ENCODE results near the gene CCDC74A.
"Not testable (repeated sequence)": the region's sequence is repeated elsewhere in the genome, so short reads cannot be mapped to it uniquely, and the experiment has no call there.

Gene CCDC74A

GRCh38 chr2:131493199-131493968 is 34.3 kb upstream of the CCDC74A start:
- no peak for TF ChIP-seq CTCF (IDR thresholded peaks at IDR 0.05; ENCODE audit: poor library complexity, severe bottlenecking)
- no peaks in the 10 kb centered on the region for H3K27me3 ChIP-seq (ENCODE audit: insufficient read depth, poor library complexity, severe bottlenecking)
- H3K36me3 ChIP-seq (ENCODE audit: low read depth): peaks cover 13% of the 10 kb centered on the region
- no peaks in the 10 kb centered on the region for H3K9me3 ChIP-seq (ENCODE audit: severe bottlenecking)
- peak overlapping the region; percentile 59 for H3K27ac ChIP-seq (ENCODE audit: poor library complexity, severe bottlenecking)
- peak; percentile 28 for ATAC-seq (ENCODE audit: low read depth)
- no peak for DNase-seq (ENCODE audit: low spot score)
- H3K4me3 ChIP-seq (ENCODE audit: severe bottlenecking): peak overlapping the region; percentile 91
- no peaks in the 10 kb centered on the region for H3K4me1 ChIP-seq (ENCODE audit: insufficient read depth, poor library complexity, severe bottlenecking)

- not testable (repeated sequence) for H3K4me1 ChIP-seq (ENCODE audit: insufficient read depth, poor library complexity, severe bottlenecking); H3K9me3 ChIP-seq (ENCODE audit: severe bottlenecking); H3K4me3 ChIP-seq (ENCODE audit: severe bottlenecking); ATAC-seq (ENCODE audit: low read depth); H3K27ac ChIP-seq (ENCODE audit: poor library complexity, severe bottlenecking); H3K36me3 ChIP-seq (ENCODE audit: low read depth); H3K27me3 ChIP-seq (ENCODE audit: insufficient read depth, poor library complexity, severe bottlenecking); DNase-seq (ENCODE audit: low spot score)
These were observed 32.2 kb upstream of the CCDC74A start for GRCh38 chr2:131495506-131495905.

GRCh38 chr2:131498321-131498973 is 29.2 kb upstream of the CCDC74A start:
- H3K9me3 ChIP-seq (ENCODE audit: severe bottlenecking); H3K27ac ChIP-seq (ENCODE audit: poor library complexity, severe bottlenecking); H3K36me3 ChIP-seq (ENCODE audit: low read depth); H3K4me1 ChIP-seq (ENCODE audit: insufficient read depth, poor library complexity, severe bottlenecking); DNase-seq (ENCODE audit: low spot score); H3K4me3 ChIP-seq (ENCODE audit: severe bottlenecking); ATAC-seq (ENCODE audit: low read depth); H3K27me3 ChIP-seq (ENCODE audit: insufficient read depth, poor library complexity, severe bottlenecking): not testable (repeated sequence)

GRCh38 chr2:131503587-131503986 is 24.1 kb upstream of the CCDC74A start:
- not testable (repeated sequence) for H3K4me3 ChIP-seq (ENCODE audit: severe bottlenecking); H3K36me3 ChIP-seq (ENCODE audit: low read depth); H3K4me1 ChIP-seq (ENCODE audit: insufficient read depth, poor library complexity, severe bottlenecking); ATAC-seq (ENCODE audit: low read depth); H3K9me3 ChIP-seq (ENCODE audit: severe bottlenecking); H3K27me3 ChIP-seq (ENCODE audit: insufficient read depth, poor library complexity, severe bottlenecking); H3K27ac ChIP-seq (ENCODE audit: poor library complexity, severe bottlenecking); DNase-seq (ENCODE audit: low spot score)

GRCh38 chr2:131504082-131504750 is 23.5 kb upstream of the CCDC74A start:
- not testable (repeated sequence) for ATAC-seq (ENCODE audit: low read depth); H3K4me1 ChIP-seq (ENCODE audit: insufficient read depth, poor library complexity, severe bottlenecking); H3K27ac ChIP-seq (ENCODE audit: poor library complexity, severe bottlenecking); H3K36me3 ChIP-seq (ENCODE audit: low read depth); H3K27me3 ChIP-seq (ENCODE audit: insufficient read depth, poor library complexity, severe bottlenecking); DNase-seq (ENCODE audit: low spot score); H3K4me3 ChIP-seq (ENCODE audit: severe bottlenecking); H3K9me3 ChIP-seq (ENCODE audit: severe bottlenecking)

GRCh38 chr2:131509615-131510014 is 18.1 kb upstream of the CCDC74A start:
- Histone ChIP-seq H3K27me3 (ENCODE audit: insufficient read depth, poor library complexity, severe bottlenecking) (no peaks in the 10 kb centered on the region), H3K4me3 (ENCODE audit: severe bottlenecking) (no peak overlapping the region), H3K36me3 (ENCODE audit: low read depth) (no peaks in the 10 kb centered on the region; the same call in 1 of the 2 replicates), H3K4me1 (ENCODE audit: insufficient read depth, poor library complexity, severe bottlenecking) (no peaks in the 10 kb centered on the region), H3K9me3 (ENCODE audit: severe bottlenecking) (no peaks in the 10 kb centered on the region), H3K27ac (ENCODE audit: poor library complexity, severe bottlenecking) (no peak overlapping the region)
- DNase-seq (ENCODE audit: low spot score) (no peak), ATAC-seq (ENCODE audit: low read depth) (no peak)
- no peak for TF ChIP-seq CTCF (IDR thresholded peaks at IDR 0.05; ENCODE audit: poor library complexity, severe bottlenecking)

GRCh38 chr2:131511291-131511968 is 16.3 kb upstream of the CCDC74A start:
- H3K27ac ChIP-seq (ENCODE audit: poor library complexity, severe bottlenecking); H3K27me3 ChIP-seq (ENCODE audit: insufficient read depth, poor library complexity, severe bottlenecking); H3K4me3 ChIP-seq (ENCODE audit: severe bottlenecking); DNase-seq (ENCODE audit: low spot score); H3K36me3 ChIP-seq (ENCODE audit: low read depth); H3K9me3 ChIP-seq (ENCODE audit: severe bottlenecking); ATAC-seq (ENCODE audit: low read depth); H3K4me1 ChIP-seq (ENCODE audit: insufficient read depth, poor library complexity, severe bottlenecking): not testable (repeated sequence)

- not testable (repeated sequence) for H3K4me1 ChIP-seq (ENCODE audit: insufficient read depth, poor library complexity, severe bottlenecking); H3K4me3 ChIP-seq (ENCODE audit: severe bottlenecking); ATAC-seq (ENCODE audit: low read depth); H3K9me3 ChIP-seq (ENCODE audit: severe bottlenecking); DNase-seq (ENCODE audit: low spot score); H3K27me3 ChIP-seq (ENCODE audit: insufficient read depth, poor library complexity, severe bottlenecking); H3K36me3 ChIP-seq (ENCODE audit: low read depth); H3K27ac ChIP-seq (ENCODE audit: poor library complexity, severe bottlenecking)
These were observed 15.5 kb upstream of the CCDC74A start for GRCh38 chr2:131511969-131512870.

All from RWPE2 (cell line).